ENCODE measurements around the gene DGAT2. TPM values are rescaled to one million over a fixed set of nuclear protein-coding genes. Genes with fewer than 3 reads are reported as not detected.

The DGAT2 gene
- total and polyA plus RNA-seq, 4 donors, result 4.2 to 54.0 (median 8.4) TPM

DNA sequence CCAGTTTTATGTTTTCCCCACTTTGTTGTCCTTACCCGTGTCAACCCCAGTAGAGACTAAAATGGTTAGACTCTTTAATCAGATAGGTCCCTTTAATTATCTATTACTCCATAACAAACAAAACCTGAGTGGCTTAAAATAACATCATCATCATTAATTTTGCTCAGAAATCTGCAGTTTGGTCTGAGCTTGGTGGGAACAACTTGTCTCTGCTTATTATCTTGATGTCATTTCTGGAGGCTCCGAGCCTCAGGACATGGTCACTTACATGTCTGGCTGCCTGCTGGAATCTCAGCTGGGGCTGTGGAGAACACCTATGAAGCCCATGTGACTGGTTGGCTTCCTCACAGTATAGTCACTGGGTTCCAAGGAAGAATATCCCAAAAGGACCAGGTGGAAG is 73.2 kb downstream of the DGAT2 start:
- Histone ChIP-seq H3K9ac (ENCODE audit: insufficient read depth in 1 of 2, low read length in 2 of 2) (no peak overlapping the region), H3K27me3 (ENCODE audit: control insufficient read depth in 3 of 3, insufficient read depth in 3 of 3, low read length in 2 of 3) (no peaks in the 10 kb centered on the region), H3K27ac (ENCODE audit: low read depth in 1 of 2, low read length in 1 of 2) (no peak overlapping the region), H3K9me3 (ENCODE audit: control insufficient read depth in 4 of 4, insufficient read depth in 3 of 4, low read length in 3 of 4) (no peaks in the 10 kb centered on the region), H3K36me3 (ENCODE audit: control insufficient read depth in 4 of 4, insufficient read depth in 4 of 4, low read length in 4 of 4) (no peaks in the 10 kb centered on the region), H3K4me1 (ENCODE audit: control insufficient read depth in 5 of 5, insufficient read depth in 5 of 5, low read length in 5 of 5) (peaks cover 0 to 23% (median 13%) of the 10 kb centered on the region in 5 donors), H3K4me3 (no peak overlapping the region)
- TF ChIP-seq CTCF (IDR thresholded peaks at IDR 0.05; ENCODE audit: control extremely low read depth, extremely low read depth), result no peak
- ATAC-seq (ENCODE audit: insufficient read depth, low FRiP score), result no peak
- WGBS, 2 donors, result 92 to 94% methylated on average over 2 of the region's 2 CpGs
- no peak for DNase-seq

DNA sequence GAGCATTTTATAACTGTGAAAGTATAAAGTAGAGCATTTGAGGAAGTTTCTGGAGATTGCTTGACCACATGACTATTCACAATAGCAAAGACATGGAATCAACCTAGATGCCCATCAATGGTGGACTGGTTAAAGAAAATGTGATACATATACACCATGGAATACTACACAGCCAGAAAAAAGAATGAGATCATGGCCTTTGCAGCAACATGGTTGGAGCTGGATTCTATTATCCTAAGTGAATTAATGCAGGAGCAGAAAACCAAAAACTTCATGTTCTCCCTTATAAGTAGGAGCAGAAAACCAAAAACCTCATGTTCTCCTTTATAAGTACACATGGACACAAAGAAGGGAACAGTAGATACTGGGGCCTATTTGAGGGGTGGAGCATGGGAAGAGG is 76.7 kb downstream of the DGAT2 start:
- Histone ChIP-seq H3K4me3 (no peak overlapping the region), H3K4me1 (ENCODE audit: control insufficient read depth in 5 of 5, insufficient read depth in 5 of 5, low read length in 5 of 5) (peaks cover 3 to 15% (median 13%) of the 10 kb centered on the region in 5 donors), H3K27ac (ENCODE audit: low read depth in 1 of 2, low read length in 1 of 2) (no peak overlapping the region), H3K27me3 (ENCODE audit: control insufficient read depth in 3 of 3, insufficient read depth in 3 of 3, low read length in 2 of 3) (no peaks in the 10 kb centered on the region), H3K36me3 (ENCODE audit: control insufficient read depth in 4 of 4, insufficient read depth in 4 of 4, low read length in 4 of 4) (peaks cover 0 to 1% (median 0%) of the 10 kb centered on the region in 4 donors), H3K9me3 (ENCODE audit: control insufficient read depth in 4 of 4, insufficient read depth in 3 of 4, low read length in 3 of 4) (no peaks in the 10 kb centered on the region), H3K9ac (ENCODE audit: insufficient read depth in 1 of 2, low read length in 2 of 2) (no peak overlapping the region)
- no peak for DNase-seq
- ATAC-seq (ENCODE audit: insufficient read depth, low FRiP score), result no peak
- TF ChIP-seq CTCF (IDR thresholded peaks at IDR 0.05; ENCODE audit: control extremely low read depth, extremely low read depth), result no peak

GRCh38 chr11:75849894-75850293 is 81.3 kb downstream of the DGAT2 start:
- DNase-seq (no peak), ATAC-seq (ENCODE audit: insufficient read depth, low FRiP score) (no peak)
- TF ChIP-seq CTCF (IDR thresholded peaks at IDR 0.05; ENCODE audit: control extremely low read depth, extremely low read depth), result no peak
- H3K4me3 ChIP-seq, result no peak overlapping the region
- no peaks in the 10 kb centered on the region for H3K9me3 ChIP-seq (ENCODE audit: control insufficient read depth in 4 of 4, insufficient read depth in 3 of 4, low read length in 3 of 4)
- peaks cover 0 to 3% (median 2%) of the 10 kb centered on the region in 4 donors for H3K36me3 ChIP-seq (ENCODE audit: control insufficient read depth in 4 of 4, insufficient read depth in 4 of 4, low read length in 4 of 4)
- H3K27me3 ChIP-seq (ENCODE audit: control insufficient read depth in 3 of 3, insufficient read depth in 3 of 3, low read length in 2 of 3), result no peaks in the 10 kb centered on the region
- H3K27ac ChIP-seq (ENCODE audit: low read depth in 1 of 2, low read length in 1 of 2), result no peak overlapping the region
- H3K4me1 ChIP-seq (ENCODE audit: control insufficient read depth in 5 of 5, insufficient read depth in 5 of 5, low read length in 5 of 5), result peaks cover 0 to 20% (median 9%) of the 10 kb centered on the region in 5 donors
- no peak overlapping the region for H3K9ac ChIP-seq (ENCODE audit: insufficient read depth in 1 of 2, low read length in 2 of 2)

GRCh38 chr11:75850787-75851186 is 82.2 kb downstream of the DGAT2 start:
- H3K4me3 ChIP-seq, result no peak overlapping the region
- no peaks in the 10 kb centered on the region for H3K27me3 ChIP-seq (ENCODE audit: control insufficient read depth in 3 of 3, insufficient read depth in 3 of 3, low read length in 2 of 3)
- peak overlapping the region; percentile 41 to 63 for H3K27ac ChIP-seq (ENCODE audit: low read depth in 1 of 2, low read length in 1 of 2)
- WGBS, 2 donors, result 12 to 14% methylated on average over 3 of the region's 3 CpGs
- ATAC-seq (ENCODE audit: insufficient read depth, low FRiP score) (no peak), DNase-seq (peak in 1 of 3 donors; percentile 51)
- H3K9ac ChIP-seq (ENCODE audit: insufficient read depth in 1 of 2, low read length in 2 of 2), result no peak overlapping the region
- H3K9me3 ChIP-seq (ENCODE audit: control insufficient read depth in 4 of 4, insufficient read depth in 3 of 4, low read length in 3 of 4), result no peaks in the 10 kb centered on the region
- H3K36me3 ChIP-seq (ENCODE audit: control insufficient read depth in 4 of 4, insufficient read depth in 4 of 4, low read length in 4 of 4), result peaks cover 0 to 3% (median 2%) of the 10 kb centered on the region in 4 donors
- peaks cover 0 to 20% (median 9%) of the 10 kb centered on the region in 5 donors for H3K4me1 ChIP-seq (ENCODE audit: control insufficient read depth in 5 of 5, insufficient read depth in 5 of 5, low read length in 5 of 5)
- no peak for TF ChIP-seq CTCF (IDR thresholded peaks at IDR 0.05; ENCODE audit: control extremely low read depth, extremely low read depth)

All from lung (tissue), 12 donors.